ENCODE data around the gene B9D1. TPM values are rescaled to one million over a fixed set of nuclear protein-coding genes. Genes with fewer than 3 reads are reported as not detected.
A peak's percentile ranks its signal among the peaks of the same experiment; 100 is the strongest.

B9D1 gene
- total and polyA plus RNA-seq, 2 of the 13 experiments (the other 11 are each of a cell fraction or from before 2014, with no cell fraction given): 27.7 to 31.1 TPM

- 5% methylated on average over 10 of the region's 21 CpGs for WGBS (ENCODE audit: low lambda C conversion rate)
- H3K27me3 ChIP-seq (ENCODE audit: control insufficient read depth in 1 of 2, insufficient read depth in 2 of 2, low read length in 2 of 2): no peaks in the 10 kb centered on the region
- peaks cover 35% of the 10 kb centered on the region for H3K4me1 ChIP-seq (ENCODE audit: insufficient read depth, low read length)
- ChIA-PET CTCF (ENCODE audit: low intra/inter-chr PET ratio, low total read pairs) (interaction anchor here (0.6 to 3.1 kb wide), 3 partner anchors 20 to 110 kb away, joined by 3 to 21 read pairs (median 9); partner anchors contain the start of gene B9D1), POLR2A (interaction anchor here (0.6 to 2.9 kb wide), 16 partner anchors 10 to 201 kb away, joined by 3 to 42 read pairs (median 7); partner anchors contain the start of genes B9D1 and MAPK7)
- ATAC-seq (peak; percentile 75), DNase-seq (ENCODE audit: low spot score) (peak; percentile 68), FAIRE-seq (peak; percentile 71)
- H3K79me2 ChIP-seq (ENCODE audit: insufficient read depth, low read length): no peaks in the 10 kb centered on the region
- in situ Hi-C loops (cut with HindIII; ENCODE audit: extremely low pct_ligation_motif_present, low pct_unique_long_range_greater_than_20kb): no loop called here
- BruUV-seq (replicated peaks): TSS peak; percentile 59
- no peak overlapping the region for H2AFZ ChIP-seq (ENCODE audit: low read length)
- no peaks in the 10 kb centered on the region for H3K9me3 ChIP-seq (ENCODE audit: low read length)
- no peaks in the 10 kb centered on the region; a peak in 1 of 5 replicates for H3K36me3 ChIP-seq (replicated peaks in 1 of 2; ENCODE audit: control insufficient read depth in 1 of 2, insufficient read depth in 2 of 2, low read length in 2 of 2)
- H3K4me2 ChIP-seq (ENCODE audit: low read depth, low read length): peak overlapping the region; percentile 78
- peak overlapping the region; percentile 2 to 61 (median 11); a peak in 3 of 6 replicates for H3K4me3 ChIP-seq (replicated peaks in 1 of 3; ENCODE audit: insufficient read depth in 1 of 3, low read depth in 2 of 3, low read length in 3 of 3)
- no peaks in the 10 kb centered on the region for H4K20me1 ChIP-seq (ENCODE audit: insufficient read depth, low read length)
- peak overlapping the region; percentile 94 for H3K27ac ChIP-seq (ENCODE audit: extremely low read length, insufficient read depth, low read length)
- intact Hi-C loops (cut with micrococcal nuclease; ENCODE audit: unreplicated experiment): no loop called here
- peak overlapping the region; percentile 69 for H3K9ac ChIP-seq (ENCODE audit: insufficient read depth, low read depth, low read length)
- TF ChIP-seq TBX3 (IDR thresholded peaks at IDR 0.05; ENCODE audit: borderline replicate concordance) (peak; percentile 18; the same call in 1 of the 2 replicates), RELA (CRISPR knock-in tag; IDR thresholded peaks at IDR 0.05) (no peak), ZHX1 (CRISPR knock-in tag; IDR thresholded peaks at IDR 0.05; ENCODE audit: low read depth) (peak; percentile 86; the same call in 1 of the 2 replicates), KMT2B (CRISPR knock-in tag; IDR thresholded peaks at IDR 0.05) (peak; percentile 55; the same call in 1 of the 2 replicates), ARNT2 (CRISPR knock-in tag; IDR thresholded peaks at IDR 0.05; ENCODE audit: low read depth) (peak; percentile 84), SRF (IDR thresholded peaks at IDR 0.05; ENCODE audit: low read depth, low read length) (no peak), RBAK (CRISPR knock-in tag; IDR thresholded peaks at IDR 0.05) (peak; percentile 48; the same call in 1 of the 2 replicates), HDAC2 (CRISPR knock-in tag; IDR thresholded peaks at IDR 0.05) (peak; percentile 80), NRL (CRISPR knock-in tag; IDR thresholded peaks at IDR 0.05; ENCODE audit: borderline replicate concordance) (peak; percentile 95), AHDC1 (CRISPR knock-in tag; IDR thresholded peaks at IDR 0.05; ENCODE audit: borderline replicate concordance) (no peak), NONO (IDR thresholded peaks at IDR 0.05) (no peak), NONO (CRISPR knock-in tag; conservative IDR thresholded peaks at IDR 0.05) (peak; percentile 80), ZBTB42 (CRISPR knock-in tag; IDR thresholded peaks at IDR 0.05) (peak; percentile 58; the same call in 1 of the 2 replicates), TARDBP (CRISPR knock-in tag; IDR thresholded peaks at IDR 0.05) (peak; percentile 89), GLI4 (CRISPR knock-in tag; IDR thresholded peaks at IDR 0.05; ENCODE audit: borderline replicate concordance) (0 out of 2 replicates have a peak, but pooled peaks have one; percentile 45), BRD4 (CRISPR knock-in tag; IDR thresholded peaks at IDR 0.05) (peak; percentile 36; the same call in 1 of the 2 replicates)
Measured at GRCh38 chr17:19336938-19337711, 25.4 kb downstream of the B9D1 start.
